Stimulated activated CD8-positive, alpha-beta memory T cell treated with anti-CD3 and anti-CD28 coated beads, Interleukin-2, amount 100 ng/mL, for 1 hour (primary cell): ENCODE results near the gene HSD17B7.

Experiments
- DNase-seq, 2 donors: peaks; one replicate each; pipeline ENCODE4 v3.0.0-alpha.2; 2020; ENCODE audit warnings: low read depth in 2 of 2

Gene HSD17B7

DNA sequence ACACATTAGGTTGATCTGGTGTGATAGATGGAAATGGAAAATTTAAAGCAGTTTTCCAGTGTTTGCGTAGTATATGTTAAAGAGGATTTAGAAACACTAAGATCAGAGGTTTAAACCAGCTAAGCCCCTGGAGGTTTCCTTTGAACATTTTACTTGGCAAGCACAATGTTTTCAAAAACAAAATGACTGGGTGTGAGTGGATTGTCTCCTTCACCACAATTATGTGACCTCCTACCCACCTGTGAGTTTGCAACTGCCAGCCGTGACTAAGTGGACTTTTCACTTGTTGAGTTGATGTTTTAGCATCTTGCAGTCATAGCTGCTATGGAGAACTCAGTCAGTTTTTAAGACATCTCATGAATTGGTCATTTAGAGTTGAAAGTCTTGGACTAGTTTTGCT lies 65.8 kb downstream of the HSD17B7 start:
- no peak for DNase-seq

DNA sequence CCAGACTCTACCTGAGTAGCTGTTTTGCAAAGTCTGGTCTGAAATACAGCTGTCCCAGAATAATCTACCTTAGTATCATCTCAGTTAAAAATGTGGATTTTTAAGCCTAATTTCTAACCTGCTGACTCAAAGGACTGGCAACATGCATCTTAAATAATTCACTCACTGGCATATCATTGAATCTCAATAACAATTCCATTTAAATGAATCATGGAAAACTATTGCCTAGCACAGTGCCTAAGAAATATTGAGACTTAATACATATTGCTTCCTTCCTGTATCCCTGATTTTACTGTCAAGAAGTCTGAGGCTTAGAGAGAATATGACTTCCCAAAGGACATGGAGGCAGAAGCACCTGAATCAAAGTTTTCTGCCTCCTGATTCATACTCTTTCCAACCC lies 67.3 kb downstream of the HSD17B7 start:
- DNase-seq: no peak

DNA sequence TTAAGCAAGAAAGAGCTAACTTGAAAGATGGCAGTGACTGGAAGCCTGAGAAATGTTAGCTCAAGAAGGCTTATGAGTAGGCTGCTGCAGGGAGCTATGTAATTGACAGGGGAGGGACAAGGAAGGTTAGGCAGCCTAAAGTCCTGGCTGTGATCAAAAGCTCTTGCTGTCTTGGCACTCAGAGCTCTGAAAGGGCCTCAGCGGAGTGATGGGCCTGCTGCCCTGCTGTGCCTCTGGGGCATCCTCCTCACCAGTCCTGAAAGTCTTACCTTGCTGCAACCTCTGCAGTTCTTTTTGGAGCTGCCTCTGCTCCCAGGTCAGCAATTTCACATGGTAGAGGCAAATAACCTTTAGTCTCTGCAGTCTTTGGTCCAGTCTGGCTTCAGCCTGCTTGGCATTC lies 68.7 kb downstream of the HSD17B7 start:
- DNase-seq: no peak

DNA sequence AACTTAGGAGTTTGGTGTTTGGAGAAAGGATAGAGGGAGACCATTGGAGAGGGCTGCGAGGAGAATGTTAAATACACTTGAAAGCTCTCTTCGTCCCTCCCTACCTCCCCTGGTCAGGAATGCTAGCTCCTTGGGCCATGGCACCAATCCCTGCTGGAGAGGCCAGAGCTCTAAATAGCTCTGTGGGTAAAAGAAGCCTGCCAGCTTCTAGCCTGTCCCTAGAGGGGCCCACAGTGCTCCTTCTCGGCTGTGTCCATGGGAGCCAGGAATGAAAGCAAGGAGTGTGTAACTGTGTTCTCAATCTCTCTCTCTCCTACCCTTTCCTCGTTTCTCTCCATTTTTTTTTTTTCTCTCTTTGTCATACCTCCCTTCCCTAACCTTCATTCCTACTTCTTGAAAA lies 70.6 kb downstream of the HSD17B7 start, which contains the start of gene CCDC190:
Gene CCDC190, minus strand, starts transcription at position 75 of the 400 bp plus-strand sequence. CDS start 1,529 bp downstream, outside the sequence.
- no peak for DNase-seq

DNA sequence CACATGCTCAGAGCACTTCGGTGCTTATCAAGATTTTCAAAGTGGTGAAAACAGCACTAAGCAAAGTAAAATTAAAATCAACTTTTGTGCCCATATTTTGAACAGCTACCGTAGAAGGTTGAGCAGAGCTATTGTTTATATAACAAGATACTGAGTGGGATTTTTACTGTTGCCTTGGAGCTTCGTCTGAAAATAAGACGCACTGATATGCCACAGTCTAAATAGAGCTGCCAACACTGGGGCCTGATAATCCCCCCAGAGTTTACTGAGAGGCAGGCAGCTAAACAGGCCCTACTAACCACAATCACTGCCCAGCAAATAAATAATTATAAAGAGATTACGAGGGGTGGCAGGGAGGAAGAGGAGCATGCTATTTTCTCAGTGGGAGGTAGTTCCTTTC lies 71.1 kb downstream of the HSD17B7 start:
- DNase-seq: no peak
